ENCODE data around the gene CD99L2. TPM values are rescaled to one million over a fixed set of nuclear protein-coding genes. Genes with fewer than 3 reads are reported as not detected.

Gene CD99L2
- total RNA-seq, 1 donor from 2014 or later: 30.8 TPM

GRCh38 chrX:150936556-150936955, 38.1 kb upstream of the CD99L2 start:
- peaks cover 31% of the 10 kb centered on the region for H3K9me3 Mint-ChIP-seq
- H3K4me3 Mint-ChIP-seq: no peak overlapping the region
- peaks cover 10% of the 10 kb centered on the region for H3K4me1 Mint-ChIP-seq
- no peak overlapping the region for H3K27ac Mint-ChIP-seq
- no peak for TF ChIP-seq CTCF (IDR thresholded peaks at IDR 0.05; ENCODE audit: unreplicated experiment)
- DNase-seq (ENCODE audit: low spot score in 2 of 2, unreplicated experiment in 2 of 2): no peak
- H3K27me3 Mint-ChIP-seq (ENCODE audit: low read depth): no peaks in the 10 kb centered on the region
- H3K36me3 Mint-ChIP-seq: no peaks in the 10 kb centered on the region

- peaks cover 23% of the 10 kb centered on the region for H3K9me3 Mint-ChIP-seq
- DNase-seq (ENCODE audit: low spot score in 2 of 2, unreplicated experiment in 2 of 2): no peak
- TF ChIP-seq CTCF (IDR thresholded peaks at IDR 0.05; ENCODE audit: unreplicated experiment): no peak
- no peak overlapping the region for H3K27ac Mint-ChIP-seq
- peaks cover 6% of the 10 kb centered on the region for H3K4me1 Mint-ChIP-seq
- H3K27me3 Mint-ChIP-seq (ENCODE audit: low read depth): no peaks in the 10 kb centered on the region
- no peak overlapping the region for H3K4me3 Mint-ChIP-seq
- H3K36me3 Mint-ChIP-seq: no peaks in the 10 kb centered on the region
Observed at GRCh38 chrX:150935467-150935866, 37.0 kb upstream of the CD99L2 start.

- Mint-ChIP-seq H3K36me3 (no peaks in the 10 kb centered on the region), H3K4me3 (no peak overlapping the region), H3K27ac (no peak overlapping the region), H3K4me1 (peaks cover 6% of the 10 kb centered on the region), H3K27me3 (ENCODE audit: low read depth) (no peaks in the 10 kb centered on the region), H3K9me3 (peaks cover 23% of the 10 kb centered on the region)
- TF ChIP-seq CTCF (IDR thresholded peaks at IDR 0.05; ENCODE audit: unreplicated experiment): no peak
- DNase-seq (ENCODE audit: low spot score in 2 of 2, unreplicated experiment in 2 of 2): no peak
Observed at GRCh38 chrX:150934453-150934852, 36.0 kb upstream of the CD99L2 start.

GRCh38 chrX:150933945-150934350, 35.5 kb upstream of the CD99L2 start:
- Mint-ChIP-seq H3K36me3 (no peaks in the 10 kb centered on the region), H3K4me3 (no peak overlapping the region), H3K27ac (no peak overlapping the region), H3K27me3 (ENCODE audit: low read depth) (no peaks in the 10 kb centered on the region), H3K4me1 (peaks cover 6% of the 10 kb centered on the region), H3K9me3 (peaks cover 21% of the 10 kb centered on the region)
- TF ChIP-seq CTCF (IDR thresholded peaks at IDR 0.05; ENCODE audit: unreplicated experiment): no peak
- no peak for DNase-seq (ENCODE audit: low spot score in 2 of 2, unreplicated experiment in 2 of 2)

- Mint-ChIP-seq H3K4me3 (no peak overlapping the region), H3K9me3 (peaks cover 16% of the 10 kb centered on the region), H3K4me1 (peaks cover 2% of the 10 kb centered on the region), H3K36me3 (no peaks in the 10 kb centered on the region), H3K27me3 (ENCODE audit: low read depth) (no peaks in the 10 kb centered on the region), H3K27ac (no peak overlapping the region)
- TF ChIP-seq CTCF (IDR thresholded peaks at IDR 0.05; ENCODE audit: unreplicated experiment): no peak
- no peak for DNase-seq (ENCODE audit: low spot score in 2 of 2, unreplicated experiment in 2 of 2)
Observed at GRCh38 chrX:150929058-150929457, 30.6 kb upstream of the CD99L2 start.

- H3K36me3 Mint-ChIP-seq: no peaks in the 10 kb centered on the region
- no peaks in the 10 kb centered on the region for H3K27me3 Mint-ChIP-seq (ENCODE audit: low read depth)
- no peak for TF ChIP-seq CTCF (IDR thresholded peaks at IDR 0.05; ENCODE audit: unreplicated experiment)
- peaks cover 16% of the 10 kb centered on the region for H3K9me3 Mint-ChIP-seq
- H3K4me3 Mint-ChIP-seq: no peak overlapping the region
- no peak overlapping the region for H3K27ac Mint-ChIP-seq
- no peak for DNase-seq (ENCODE audit: low spot score in 2 of 2, unreplicated experiment in 2 of 2)
- no peaks in the 10 kb centered on the region for H3K4me1 Mint-ChIP-seq
Observed at GRCh38 chrX:150926791-150927190, 28.3 kb upstream of the CD99L2 start.
